ENCODE measurements around the gene LRRC4C. TPM values are rescaled to one million over a fixed set of nuclear protein-coding genes. Genes with fewer than 3 reads are reported as not detected.

Gene LRRC4C
- total RNA-seq (2014; rRNA removed; shearing (Covaris generic)), result not detected in 2 replicates
- not detected in 2 replicates for polyA plus RNA-seq (2015; cell fraction: cytosol; rRNA removed)
- polyA plus RNA-seq (2015; cell fraction: nucleus; rRNA removed), result 0.12 TPM in 1 of 2 replicates, not detected in the other

DNA sequence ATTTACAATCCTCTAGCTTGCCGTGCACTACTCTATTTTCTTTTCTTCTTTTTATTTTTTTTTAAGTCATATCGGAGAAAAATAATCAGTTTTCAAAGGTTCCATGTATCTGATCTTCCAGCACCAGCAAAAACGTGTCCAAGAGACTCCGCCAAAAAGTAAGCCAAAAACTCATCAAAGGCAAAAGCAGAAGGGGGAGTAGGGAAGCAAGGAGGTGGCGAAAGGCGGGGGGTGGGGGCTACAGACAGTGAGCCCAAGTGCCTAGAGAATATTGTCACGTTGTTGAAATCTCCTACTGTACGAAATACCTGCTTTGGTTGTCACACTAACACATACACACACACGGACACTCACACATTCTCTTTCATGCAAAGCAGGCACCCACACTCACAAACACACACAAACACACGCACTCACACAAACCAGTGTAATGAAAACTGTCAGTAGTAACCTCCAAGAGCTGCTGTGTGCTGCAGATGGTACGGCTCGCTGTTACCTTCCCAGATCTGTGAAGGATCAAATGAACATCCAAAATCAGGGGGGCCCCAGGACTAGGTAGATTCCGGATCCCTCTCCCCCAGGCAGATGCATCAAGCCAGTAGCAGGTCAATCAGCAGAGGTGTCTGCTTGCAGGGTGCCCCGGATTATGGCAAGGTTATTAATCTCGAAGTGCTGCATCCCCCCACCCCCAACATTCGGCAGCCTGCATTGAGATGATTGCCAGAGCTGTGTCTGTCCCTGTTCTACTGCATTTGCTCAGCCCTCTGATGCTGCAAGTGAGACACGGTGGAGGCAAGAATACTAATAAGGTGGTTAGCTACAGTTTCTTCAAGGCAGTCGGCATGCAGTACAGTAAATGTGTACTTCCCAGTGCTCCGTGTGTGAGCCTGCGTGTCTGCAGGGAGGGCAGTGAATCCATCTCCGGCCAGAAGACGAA lies at the start of gene LRRC4C:
LRRC4C (minus strand) TSS at position 188 of the 937 bp plus-strand sequence.
- no peak for DNase-seq (ENCODE audit: low read depth, low spot score)
- in situ Hi-C loops (cut with HindIII; ENCODE audit: low pct_unique_long_range_greater_than_20kb, low sequenced_read_pairs), result no loop called here

DNA sequence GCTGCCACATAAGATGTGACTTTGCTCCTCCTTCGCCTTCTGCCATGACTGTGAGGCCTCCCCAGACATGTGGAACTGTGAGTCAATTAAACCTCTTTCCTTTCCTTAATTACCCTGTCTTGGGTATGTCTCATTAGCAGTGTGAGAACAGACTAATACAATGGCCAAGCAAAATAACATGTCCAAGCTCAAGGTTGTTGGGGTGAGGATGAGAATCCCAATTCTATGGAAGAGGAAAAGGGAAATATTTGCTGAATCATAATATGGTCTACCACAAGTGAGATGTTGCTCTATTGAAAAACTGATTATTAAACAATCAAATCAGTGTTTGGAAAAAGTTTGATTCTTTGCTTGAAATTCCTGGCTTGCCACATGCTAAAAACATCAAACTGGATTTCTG lies 48.7 kb upstream of the LRRC4C start:
- in situ Hi-C loops (cut with HindIII; ENCODE audit: low pct_unique_long_range_greater_than_20kb, low sequenced_read_pairs), result no loop called here
- no peak for DNase-seq (ENCODE audit: low read depth, low spot score)

DNA sequence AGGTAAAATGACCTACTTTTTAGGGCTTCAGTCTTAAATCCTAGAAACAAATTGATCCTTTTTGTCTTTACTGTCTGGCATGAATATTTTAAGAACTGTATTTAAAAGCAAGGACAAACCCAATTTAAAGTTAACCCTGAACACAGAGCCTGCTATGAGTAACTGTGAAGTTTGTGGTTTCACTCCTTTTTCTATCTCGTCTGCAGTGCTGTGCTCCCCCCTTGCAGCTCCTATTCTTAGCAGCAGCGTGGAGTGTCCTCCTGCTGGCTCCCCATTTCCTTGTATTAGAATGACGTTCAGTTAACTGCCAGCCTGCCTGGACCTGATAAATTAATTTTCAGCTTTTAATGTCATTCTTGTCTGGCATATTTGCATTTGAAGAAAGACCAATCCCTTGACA lies 40.0 kb upstream of the LRRC4C start:
- DNase-seq (ENCODE audit: low read depth, low spot score), result no peak
- in situ Hi-C loops (cut with HindIII; ENCODE audit: low pct_unique_long_range_greater_than_20kb, low sequenced_read_pairs), result no loop called here

DNA sequence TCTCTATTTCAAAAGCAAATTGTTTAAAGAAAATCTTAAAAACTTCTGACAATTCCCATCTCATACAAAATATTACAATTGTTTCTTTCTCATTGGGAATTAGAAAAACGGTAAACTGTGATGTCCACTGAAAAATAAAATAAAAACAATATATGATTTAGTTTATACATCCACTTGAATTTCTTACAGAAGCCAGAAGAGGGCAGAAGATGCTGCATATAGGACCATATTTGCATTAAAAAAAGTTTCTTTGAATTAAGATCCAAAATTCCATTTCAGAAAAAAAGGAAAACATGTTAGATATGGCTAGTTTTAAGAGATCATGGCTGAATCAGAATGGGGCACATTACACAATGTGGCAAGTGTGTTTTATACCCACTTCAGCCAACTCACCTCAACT lies 39.3 kb upstream of the LRRC4C start:
- peak; percentile 14 for DNase-seq (ENCODE audit: low read depth, low spot score)
- in situ Hi-C loops (cut with HindIII; ENCODE audit: low pct_unique_long_range_greater_than_20kb, low sequenced_read_pairs), result no loop called here

DNA sequence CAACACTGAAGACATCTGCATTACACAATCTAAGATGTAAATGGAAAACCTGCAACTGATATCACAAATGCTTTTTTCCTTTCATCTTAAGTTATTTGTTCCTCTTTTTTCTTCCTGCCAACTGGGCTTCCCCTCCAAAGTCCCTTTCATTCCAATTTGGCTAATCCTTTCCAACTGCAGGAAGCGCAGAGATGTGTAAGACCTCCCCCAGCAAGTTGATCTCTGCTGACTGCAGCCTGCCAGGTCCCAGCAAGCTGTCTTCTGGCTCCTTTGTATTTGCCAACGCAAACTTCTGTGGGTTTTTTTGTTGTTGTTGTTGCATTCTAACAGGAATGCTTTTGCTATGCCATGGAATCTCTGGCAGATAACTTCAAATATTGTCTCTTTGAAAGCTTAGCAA lies 38.5 kb upstream of the LRRC4C start:
- in situ Hi-C loops (cut with HindIII; ENCODE audit: low pct_unique_long_range_greater_than_20kb, low sequenced_read_pairs), result no loop called here
- no peak for DNase-seq (ENCODE audit: low read depth, low spot score)

DNA sequence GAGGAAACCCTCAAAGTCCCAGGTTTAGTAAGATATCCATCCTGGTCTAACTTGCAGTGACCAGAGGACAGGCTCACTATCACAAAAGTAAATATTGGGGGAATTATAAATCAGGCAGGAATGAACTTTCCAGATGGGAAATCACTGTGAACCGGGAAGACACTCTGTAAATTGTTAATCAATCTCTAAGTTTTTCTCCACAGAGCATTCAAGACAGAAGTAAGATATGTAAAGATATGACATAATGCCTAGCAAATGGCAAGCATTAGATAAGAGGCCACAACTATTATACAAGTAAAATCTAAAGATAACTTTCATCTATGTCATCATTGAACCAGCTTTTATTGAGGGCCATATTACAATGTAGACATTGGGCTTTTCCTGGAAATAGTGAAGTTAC lies 35.3 kb upstream of the LRRC4C start:
- no peak for DNase-seq (ENCODE audit: low read depth, low spot score)
- in situ Hi-C loops (cut with HindIII; ENCODE audit: low pct_unique_long_range_greater_than_20kb, low sequenced_read_pairs), result no loop called here

DNA sequence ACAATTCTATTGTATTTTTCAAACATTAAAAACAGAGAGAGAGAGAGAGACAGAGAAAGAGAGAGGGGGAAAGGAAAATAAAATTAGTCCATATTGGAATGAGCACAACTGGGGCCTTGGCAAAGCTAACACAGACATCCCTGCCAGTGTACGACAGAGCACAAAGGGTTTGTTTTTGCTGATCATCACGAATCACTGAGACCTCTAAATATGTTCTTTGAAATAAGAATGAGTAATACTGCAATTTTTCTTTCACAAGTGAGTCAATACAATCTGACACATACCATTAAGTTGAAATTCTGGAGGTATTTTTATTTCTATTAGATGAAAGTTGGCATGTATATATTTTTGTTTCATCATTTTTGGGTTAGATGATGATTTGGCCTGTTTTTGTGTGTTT lies 27.0 kb upstream of the LRRC4C start:
- no peak for DNase-seq (ENCODE audit: low read depth, low spot score)
- in situ Hi-C loops (cut with HindIII; ENCODE audit: low pct_unique_long_range_greater_than_20kb, low sequenced_read_pairs), result no loop called here

DNA sequence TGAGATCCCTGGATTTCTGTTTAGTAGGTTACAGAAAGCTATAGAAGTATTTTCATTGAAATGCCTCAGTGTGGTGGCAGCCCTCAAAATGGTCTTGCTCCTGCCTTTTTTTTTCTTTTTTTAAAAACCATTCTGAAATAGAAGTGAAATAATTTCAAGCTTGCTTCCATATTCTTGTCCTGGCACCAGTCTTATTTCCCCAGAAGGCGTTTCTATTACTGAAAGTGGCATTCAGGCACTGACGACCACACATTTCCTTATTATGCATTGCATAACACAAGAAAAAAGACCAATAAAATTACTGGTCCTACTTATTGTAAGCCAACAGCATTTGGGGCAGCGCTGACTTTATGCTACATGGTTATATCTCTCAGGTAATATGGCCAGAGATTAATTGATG lies 24.5 kb upstream of the LRRC4C start:
- no peak for DNase-seq (ENCODE audit: low read depth, low spot score)
- in situ Hi-C loops (cut with HindIII; ENCODE audit: low pct_unique_long_range_greater_than_20kb, low sequenced_read_pairs), result no loop called here

DNA sequence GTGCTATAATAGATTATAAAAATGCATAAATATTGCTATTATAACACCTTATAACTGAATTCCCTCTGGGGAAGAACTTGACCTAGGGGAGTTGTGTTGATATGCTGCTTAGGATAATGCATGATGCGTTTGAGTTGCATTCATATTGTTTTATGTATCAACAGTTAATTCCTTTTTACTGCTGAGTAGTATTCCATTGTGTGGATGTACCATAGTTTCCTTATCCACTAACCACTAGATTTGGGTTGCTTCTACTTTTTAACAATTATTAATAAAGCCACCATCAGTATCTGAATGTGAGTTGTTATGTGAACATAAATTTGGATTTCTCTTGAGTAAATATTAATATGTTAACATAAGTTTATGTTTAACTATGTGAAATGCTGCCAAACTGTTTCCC lies 19.7 kb upstream of the LRRC4C start:
- no peak for DNase-seq (ENCODE audit: low read depth, low spot score)
- in situ Hi-C loops (cut with HindIII; ENCODE audit: low pct_unique_long_range_greater_than_20kb, low sequenced_read_pairs), result no loop called here

DNA sequence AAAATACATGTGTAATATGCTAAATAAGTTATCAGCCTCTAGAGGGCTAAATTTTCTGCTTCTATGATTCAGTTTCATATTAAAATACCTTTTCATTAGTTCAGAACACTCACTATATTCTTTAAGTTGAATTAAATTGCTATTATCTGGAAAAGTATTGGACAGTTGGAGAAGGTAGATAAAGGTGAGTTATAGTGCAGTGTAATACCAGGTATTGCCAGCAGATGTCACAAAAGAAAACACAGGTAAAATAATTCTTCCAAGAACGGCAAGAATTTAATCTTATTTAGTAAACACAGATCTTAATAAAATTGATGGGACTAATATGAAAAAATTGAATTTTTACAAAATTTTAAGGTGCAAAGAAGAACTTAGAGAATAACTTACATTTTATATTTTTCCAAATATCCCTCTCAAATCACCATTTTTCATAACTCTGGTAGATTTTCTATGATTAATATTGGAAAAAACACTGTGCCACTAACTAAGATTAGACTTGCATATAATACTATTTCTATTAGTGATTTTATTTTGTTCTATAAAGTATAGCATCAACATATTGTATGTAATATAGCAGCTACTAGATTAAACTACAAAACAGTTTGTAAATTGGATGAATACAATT lies 1.7 kb upstream of the LRRC4C start:
- in situ Hi-C loops (cut with HindIII; ENCODE audit: low pct_unique_long_range_greater_than_20kb, low sequenced_read_pairs), result no loop called here
- DNase-seq (ENCODE audit: low read depth, low spot score), result peak; percentile 36

DNA sequence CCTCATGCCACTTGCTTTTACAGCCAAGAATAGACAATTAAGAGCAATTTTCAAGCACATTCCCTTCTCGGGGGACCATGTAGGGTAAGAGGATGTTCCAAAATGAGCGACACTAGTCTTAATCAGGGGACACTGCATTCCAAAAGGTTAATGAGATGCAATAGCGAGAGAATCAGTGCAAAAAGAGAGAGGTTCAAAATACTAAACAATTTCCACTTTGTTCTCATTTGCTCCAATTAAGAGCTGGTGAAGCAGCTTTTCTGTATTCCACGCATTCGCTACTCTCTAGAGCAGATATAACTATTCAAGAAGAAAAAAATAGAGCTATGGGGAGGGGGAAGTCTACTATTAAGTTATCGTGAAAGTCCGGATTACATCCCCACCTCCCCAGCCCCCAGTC lies 811 bp downstream of the LRRC4C start:
- in situ Hi-C loops (cut with HindIII; ENCODE audit: low pct_unique_long_range_greater_than_20kb, low sequenced_read_pairs), result no loop called here

DNA sequence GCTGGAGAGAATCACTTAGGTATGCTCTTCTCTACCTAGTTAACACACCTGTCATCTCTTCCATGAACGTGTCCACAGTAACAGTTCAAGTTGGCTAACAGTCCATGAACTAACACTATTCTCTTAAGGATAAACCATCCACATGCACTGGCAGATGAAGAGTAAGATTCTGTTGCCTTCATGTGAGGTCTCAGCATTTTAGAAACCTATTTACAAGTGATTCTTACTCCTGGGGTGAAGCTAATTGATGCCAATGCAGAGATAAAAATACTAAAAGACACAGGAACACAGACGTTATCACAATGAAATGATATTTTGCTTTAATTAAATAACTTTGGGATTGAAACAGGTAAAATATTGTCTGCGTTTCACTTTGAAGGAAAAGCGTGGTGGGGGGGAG lies 1.3 kb downstream of the LRRC4C start:
- DNase-seq (ENCODE audit: low read depth, low spot score), result no peak

More for the DNA sequence above, 811 bp downstream of the LRRC4C start:
- DNase-seq (ENCODE audit: low read depth, low spot score), result no peak

DNA sequence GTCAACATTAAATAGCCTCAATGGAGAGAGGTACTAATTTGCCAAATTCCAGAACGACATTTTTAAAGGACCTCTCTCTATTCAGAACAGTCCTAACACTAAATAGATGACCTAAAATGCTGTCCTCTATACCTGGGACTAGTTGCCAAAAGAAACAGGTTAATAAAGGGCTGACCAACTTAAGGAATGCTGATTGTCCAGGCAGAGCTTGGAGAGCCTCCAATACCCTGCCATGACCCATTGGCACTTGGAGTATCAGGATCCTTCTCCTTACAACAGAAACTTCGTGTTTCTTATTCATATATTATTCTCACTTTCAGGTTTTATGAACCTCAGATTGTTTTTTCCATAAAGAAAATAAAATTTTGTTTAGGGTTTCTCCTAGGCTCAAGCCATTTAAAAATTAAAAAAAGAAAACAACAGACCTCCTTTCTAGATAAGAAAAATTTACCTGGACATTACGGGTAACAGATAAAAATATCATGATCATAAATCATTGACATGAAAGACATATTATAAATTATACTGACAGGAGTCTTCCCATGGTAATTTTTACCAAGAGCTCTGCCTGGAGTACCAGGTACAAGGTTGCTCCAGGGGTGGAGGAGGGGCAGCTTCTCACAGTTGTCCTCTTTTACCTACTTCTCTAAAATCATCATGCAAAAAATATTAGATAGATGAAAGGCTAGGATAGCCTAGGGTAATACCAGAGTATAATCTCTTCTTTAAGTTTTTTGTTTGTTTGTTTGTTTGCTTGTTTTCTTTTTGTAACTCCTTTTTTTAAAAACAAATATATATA lies 2.0 kb downstream of the LRRC4C start:
- in situ Hi-C loops (cut with HindIII; ENCODE audit: low pct_unique_long_range_greater_than_20kb, low sequenced_read_pairs), result no loop called here
- DNase-seq (ENCODE audit: low read depth, low spot score), result no peak

More for the DNA sequence above, 1.3 kb downstream of the LRRC4C start:
- in situ Hi-C loops (cut with HindIII; ENCODE audit: low pct_unique_long_range_greater_than_20kb, low sequenced_read_pairs), result no loop called here

DNA sequence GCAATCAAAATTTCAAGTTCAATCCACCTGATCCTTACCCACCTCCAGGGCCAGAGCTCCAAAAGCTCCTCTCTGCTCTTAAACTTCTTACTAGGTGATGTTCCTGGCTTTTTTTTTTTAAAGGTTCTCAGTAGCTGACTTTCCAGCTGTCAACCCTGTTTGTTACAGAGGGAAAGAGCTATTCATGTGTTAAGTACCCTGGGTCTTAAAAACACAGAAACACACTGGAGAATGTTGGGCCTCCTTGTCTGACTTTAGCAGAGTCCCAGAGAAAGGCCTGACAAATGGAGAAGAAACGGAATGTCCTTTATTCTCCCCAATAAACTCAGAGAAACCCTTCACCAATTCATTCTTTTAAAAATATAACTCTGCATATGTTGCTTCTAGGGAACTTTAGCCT lies 3.2 kb downstream of the LRRC4C start:
- in situ Hi-C loops (cut with HindIII; ENCODE audit: low pct_unique_long_range_greater_than_20kb, low sequenced_read_pairs), result no loop called here
- no peak for DNase-seq (ENCODE audit: low read depth, low spot score)

DNA sequence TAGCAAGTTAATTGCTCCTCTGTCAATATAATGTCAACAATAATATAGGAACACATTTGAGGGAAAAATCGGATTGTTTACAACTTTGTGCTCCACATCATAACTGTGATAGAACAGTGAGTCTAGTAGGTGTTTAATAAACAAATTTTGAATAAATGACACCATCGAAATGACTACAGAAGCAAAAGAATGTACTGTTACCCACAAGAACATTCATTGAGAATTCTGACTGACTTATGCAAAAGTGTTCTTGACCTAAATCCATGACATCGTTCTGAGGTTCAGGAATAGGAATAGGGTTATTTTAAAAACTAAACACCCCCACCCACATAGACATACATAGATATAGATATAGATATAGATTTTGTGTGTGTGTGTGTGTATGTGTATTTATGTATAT lies 8.4 kb downstream of the LRRC4C start:
- in situ Hi-C loops (cut with HindIII; ENCODE audit: low pct_unique_long_range_greater_than_20kb, low sequenced_read_pairs), result no loop called here

DNA sequence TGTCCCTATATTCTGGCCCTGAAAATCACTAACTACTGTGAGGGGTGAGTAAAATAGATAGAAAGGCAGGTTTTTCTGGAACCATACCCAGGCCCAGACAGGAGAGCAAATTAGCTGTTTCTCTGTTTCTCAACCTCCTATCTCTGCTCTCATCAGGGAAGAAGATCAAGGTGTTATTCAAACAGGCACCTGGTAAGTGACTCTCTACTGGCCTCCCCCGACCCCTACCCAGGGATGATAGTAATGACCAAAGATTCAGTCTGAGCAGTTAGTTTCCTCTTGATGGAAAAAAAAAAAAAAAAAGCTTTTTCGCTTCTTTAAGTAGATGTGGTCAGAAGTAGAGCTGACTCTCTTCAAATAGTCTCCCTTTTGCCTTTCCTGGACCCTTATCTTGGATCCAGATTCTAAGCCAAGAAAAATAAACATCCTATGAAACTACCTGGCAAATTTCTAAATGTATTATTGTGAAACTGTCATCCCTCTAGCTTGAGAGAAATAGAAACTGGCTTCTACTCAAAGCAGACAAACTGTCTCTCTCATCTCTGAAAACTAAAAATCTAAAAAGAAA lies 9.9 kb downstream of the LRRC4C start:
- DNase-seq (ENCODE audit: low read depth, low spot score), result no peak
- in situ Hi-C loops (cut with HindIII; ENCODE audit: low pct_unique_long_range_greater_than_20kb, low sequenced_read_pairs), result no loop called here

More for the DNA sequence above, 8.4 kb downstream of the LRRC4C start:
- no peak for DNase-seq (ENCODE audit: low read depth, low spot score)

DNA sequence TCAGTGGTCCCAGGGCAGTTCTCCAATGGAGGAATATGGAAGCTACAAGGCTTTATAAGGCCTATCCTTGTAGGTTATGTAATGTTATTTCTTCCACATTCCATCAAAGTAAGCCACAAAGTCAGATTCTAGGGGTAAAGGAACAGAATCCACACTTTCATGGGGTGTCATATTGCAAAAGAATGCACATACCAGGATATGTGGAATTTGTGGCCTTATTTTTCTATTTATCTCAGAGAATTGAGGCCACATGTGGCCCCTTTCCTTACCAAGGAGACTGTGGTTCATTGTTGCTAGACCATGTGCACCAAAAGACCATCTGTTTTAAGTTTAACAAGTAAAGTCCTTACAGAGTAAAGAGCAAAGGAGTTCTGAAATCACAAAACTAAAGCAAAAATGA lies 12.9 kb downstream of the LRRC4C start:
- DNase-seq (ENCODE audit: low read depth, low spot score), result no peak
- in situ Hi-C loops (cut with HindIII; ENCODE audit: low pct_unique_long_range_greater_than_20kb, low sequenced_read_pairs), result no loop called here

DNA sequence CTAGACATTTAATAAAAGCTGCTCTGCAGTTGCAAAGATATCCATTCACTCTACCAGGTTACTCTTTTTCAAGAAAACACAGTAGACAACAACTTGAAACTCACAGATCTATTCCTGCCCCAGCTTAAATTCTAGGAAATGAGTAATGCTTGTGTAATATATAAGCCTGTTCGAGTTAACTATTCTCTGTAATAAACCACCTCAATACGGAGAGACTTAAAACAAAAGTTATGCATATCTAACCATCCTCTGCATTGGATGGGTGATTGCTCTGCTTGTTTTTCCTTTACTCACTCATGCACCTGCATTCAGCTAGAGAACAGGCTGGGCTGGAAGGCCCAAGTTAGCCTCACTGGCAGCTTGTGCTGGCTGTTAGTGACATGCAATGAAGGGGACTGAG lies 13.3 kb downstream of the LRRC4C start:
- DNase-seq (ENCODE audit: low read depth, low spot score), result no peak
- in situ Hi-C loops (cut with HindIII; ENCODE audit: low pct_unique_long_range_greater_than_20kb, low sequenced_read_pairs), result no loop called here

Measured in SK-MEL-5 (cell line).